GM12864 (cell line): Measurements from ENCODE around the gene LTBP1.

ENCODE experiments used
- DNase-seq: peaks from one replicate; pipeline ENCODE4 v3.0.0-alpha.2; 2011; ENCODE audit warnings: low read depth
- H3K4me3 ChIP-seq: 2 replicates; pipeline ENCODE4 v1.5.1; 2011; ENCODE audit warnings: mild to moderate bottlenecking, low read depth, low read length, control low read depth
- CTCF ChIP-seq: IDR thresholded peaks from 2 replicates; pipeline ENCODE4 v1.5.1; 2011; ENCODE audit warnings: low read depth, mild to moderate bottlenecking, moderate library complexity, low read length, control low read depth, inconsistent platforms; ENCODE audit errors: missing control alignments

LTBP1 gene

GRCh38 chr2:33068261-33068660, 121.5 kb downstream of the LTBP1 start:
- no peak for DNase-seq

GRCh38 chr2:33069894-33070651, 123.3 kb downstream of the LTBP1 start:
- H3K4me3 ChIP-seq: no peak overlapping the region
- TF ChIP-seq CTCF: no peak
- no peak for DNase-seq

More at GRCh38 chr2:33068261-33068660, 121.5 kb downstream of the LTBP1 start:
- TF ChIP-seq CTCF: no peak
- H3K4me3 ChIP-seq: no peak overlapping the region

- H3K4me3 ChIP-seq: no peak overlapping the region
- no peak for DNase-seq
- no peak for TF ChIP-seq CTCF
Measured at GRCh38 chr2:33071591-33071990, 124.8 kb downstream of the LTBP1 start.

- DNase-seq: no peak
- TF ChIP-seq CTCF: no peak
- no peak overlapping the region for H3K4me3 ChIP-seq
Measured at GRCh38 chr2:33072614-33073013, 125.9 kb downstream of the LTBP1 start.

- TF ChIP-seq CTCF: no peak
- no peak overlapping the region for H3K4me3 ChIP-seq
- no peak for DNase-seq
Measured at GRCh38 chr2:33073018-33073417, 126.3 kb downstream of the LTBP1 start.

- no peak for TF ChIP-seq CTCF
- DNase-seq: no peak
- H3K4me3 ChIP-seq: no peak overlapping the region
Measured at GRCh38 chr2:33074197-33074596, 127.4 kb downstream of the LTBP1 start.

GRCh38 chr2:33077311-33077710, 130.6 kb downstream of the LTBP1 start:
- DNase-seq: no peak
- H3K4me3 ChIP-seq: no peak overlapping the region
- no peak for TF ChIP-seq CTCF
